Stimulated activated effector memory CD8-positive, alpha-beta T cell treated with anti-CD3 and anti-CD28 coated beads, Interleukin-12 subunit alpha, Interleukin-12 subunit beta, amount 100 ng/mL, for 72 hours (primary cell): Measurements from ENCODE around the gene PLCXD1.
A peak's percentile ranks its signal among the peaks of the same experiment; 100 is the strongest.
"Not testable (repeated sequence)": the region's sequence is repeated elsewhere in the genome, so short reads cannot be mapped to it uniquely, and the experiment has no call there.

ENCODE experiments used
- ATAC-seq: fragments of 150-1000 bp; cut with Tn5 transposase; 2 replicates; pipeline ENCODE4 v1.10.0; 2021
- DNase-seq, 2 donors: peaks; one replicate each; pipeline ENCODE4 v3.0.0; 2021 to 2022; ENCODE audit warnings: low spot score in 2 of 2
- H3K27ac Mint-ChIP-seq: one replicate; pipeline ENCODE4 v1.8.0; 2022; ENCODE audit warnings: mild to moderate bottlenecking, mixed read lengths
- H3K36me3 Mint-ChIP-seq: one replicate; pipeline ENCODE4 v1.8.0; 2022; ENCODE audit warnings: mild to moderate bottlenecking, mixed read lengths
- H3K4me1 Mint-ChIP-seq: one replicate; pipeline ENCODE4 v1.8.0; 2022; ENCODE audit warnings: mixed read lengths
- H3K4me3 Mint-ChIP-seq: one replicate; pipeline ENCODE4 v1.8.0; 2022; ENCODE audit warnings: mild to moderate bottlenecking, mixed read lengths
- H3K9me3 Mint-ChIP-seq: one replicate; pipeline ENCODE4 v1.8.0; 2022; ENCODE audit warnings: mixed read lengths

The PLCXD1 gene

DNA sequence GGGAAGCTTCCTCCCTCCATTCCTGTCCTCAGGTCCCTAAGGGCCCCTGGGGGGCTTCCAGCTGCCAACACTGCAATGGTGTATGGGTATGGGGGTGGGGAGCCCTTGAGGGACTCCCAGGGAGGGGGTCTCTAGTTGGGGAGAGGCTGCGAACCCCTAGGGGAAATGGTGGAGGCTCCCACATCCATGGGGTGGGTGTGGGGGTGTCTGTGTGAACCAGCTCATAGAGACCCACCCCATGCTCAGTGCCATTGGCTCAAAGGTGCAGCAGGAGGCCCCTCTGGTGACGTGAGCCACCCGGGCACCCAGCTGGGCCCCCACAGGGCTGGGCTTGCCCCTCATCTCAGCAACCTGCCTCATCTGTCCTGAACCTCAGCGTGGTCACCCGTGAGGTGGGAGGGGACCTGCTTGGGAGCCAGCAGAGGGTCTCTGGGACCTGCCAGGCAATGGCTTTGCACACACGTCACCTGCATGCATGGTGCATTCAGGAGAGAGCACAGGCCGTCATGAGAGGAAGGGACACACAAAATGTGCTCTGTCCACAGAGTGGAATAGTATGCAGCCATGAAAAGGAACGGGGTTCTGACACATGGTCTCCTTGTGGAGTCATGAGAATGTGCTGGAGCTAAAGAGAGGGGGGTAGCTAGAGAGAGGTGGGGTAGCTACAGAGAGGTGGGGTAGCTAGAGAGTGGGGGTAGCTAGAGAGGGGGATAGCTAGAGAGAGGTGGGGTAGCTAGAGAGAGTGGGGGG, 22.7 kb upstream of the PLCXD1 start:
- Mint-ChIP-seq H3K4me1 (no peaks in the 10 kb centered on the region), H3K27ac (no peak overlapping the region), H3K9me3 (no peaks in the 10 kb centered on the region), H3K4me3 (no peak overlapping the region), H3K36me3 (no peaks in the 10 kb centered on the region)
- ATAC-seq = no peak
- DNase-seq = no peak

- Mint-ChIP-seq H3K9me3 (no peaks in the 10 kb centered on the region), H3K4me1 (no peaks in the 10 kb centered on the region), H3K27ac (peak overlapping the region; percentile 80), H3K36me3 (no peaks in the 10 kb centered on the region), H3K4me3 (no peak overlapping the region)
- ATAC-seq (no peak), DNase-seq (peak in 1 of 2 donors; percentile 53)
These were observed 21.4 kb upstream of the PLCXD1 start for GRCh38 chrX:259692-260355.

- Mint-ChIP-seq H3K36me3 (peaks cover 6% of the 10 kb centered on the region), H3K27ac (no peak overlapping the region), H3K4me1 (no peaks in the 10 kb centered on the region), H3K4me3 (no peak overlapping the region), H3K9me3 (no peaks in the 10 kb centered on the region)
- DNase-seq (no peak), ATAC-seq (no peak)
These were observed 19.8 kb upstream of the PLCXD1 start for GRCh38 chrX:261167-261918.

DNA sequence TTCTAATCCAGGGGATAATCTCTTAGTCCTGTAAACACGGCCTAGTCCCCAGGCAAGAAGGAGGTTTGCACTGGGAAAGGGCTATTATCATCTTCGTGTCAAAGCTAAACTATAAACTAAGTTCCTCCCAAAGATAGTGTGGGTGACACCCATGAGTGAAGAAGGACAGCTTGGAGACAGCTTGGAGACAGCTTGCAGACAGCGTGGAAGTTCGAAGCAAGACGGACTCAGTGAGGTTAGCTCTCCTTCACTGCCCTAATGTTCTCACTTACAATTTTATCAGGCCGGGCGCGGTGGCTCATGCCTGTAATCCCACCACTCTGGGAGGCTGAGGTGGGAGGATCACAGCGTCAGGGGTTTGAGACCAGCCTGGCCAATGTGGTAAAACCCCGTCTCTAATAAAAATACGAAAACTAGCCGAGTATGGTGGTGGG, 19.2 kb upstream of the PLCXD1 start:
- ATAC-seq (no peak), DNase-seq (no peak)
- peaks cover 6% of the 10 kb centered on the region for H3K36me3 Mint-ChIP-seq
- no peak overlapping the region for H3K4me3 Mint-ChIP-seq
- no peaks in the 10 kb centered on the region for H3K9me3 Mint-ChIP-seq
- no peak overlapping the region for H3K27ac Mint-ChIP-seq
- H3K4me1 Mint-ChIP-seq = no peaks in the 10 kb centered on the region

DNA sequence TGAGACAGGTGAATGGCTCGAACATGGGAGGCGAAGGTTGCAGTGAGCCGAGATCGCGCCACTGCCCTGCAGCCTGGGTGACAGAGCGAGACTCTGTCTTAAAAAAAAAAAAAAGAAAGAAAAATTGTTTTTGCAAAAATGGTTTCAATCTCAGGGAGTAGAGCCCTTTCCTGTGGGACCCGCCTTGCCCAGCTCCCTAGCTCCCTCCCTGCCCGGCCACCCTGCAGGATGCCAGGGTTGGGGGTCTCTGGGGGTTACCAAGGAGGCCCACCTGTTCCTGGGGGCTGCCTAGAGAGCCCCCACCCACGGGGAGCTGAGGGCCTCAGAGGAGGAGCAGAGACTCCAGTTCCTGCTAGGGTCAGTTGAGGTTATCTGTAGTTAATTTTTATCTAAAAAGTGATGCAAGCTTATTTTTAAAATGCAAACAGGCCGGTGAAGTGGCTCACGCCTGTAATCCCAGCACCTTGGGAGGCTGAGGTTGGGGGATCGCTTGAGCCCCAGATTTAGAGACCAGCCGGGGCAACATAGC, 18.7 kb upstream of the PLCXD1 start:
- H3K27ac Mint-ChIP-seq = no peak overlapping the region
- no peaks in the 10 kb centered on the region for H3K4me1 Mint-ChIP-seq
- no peak for ATAC-seq

DNA sequence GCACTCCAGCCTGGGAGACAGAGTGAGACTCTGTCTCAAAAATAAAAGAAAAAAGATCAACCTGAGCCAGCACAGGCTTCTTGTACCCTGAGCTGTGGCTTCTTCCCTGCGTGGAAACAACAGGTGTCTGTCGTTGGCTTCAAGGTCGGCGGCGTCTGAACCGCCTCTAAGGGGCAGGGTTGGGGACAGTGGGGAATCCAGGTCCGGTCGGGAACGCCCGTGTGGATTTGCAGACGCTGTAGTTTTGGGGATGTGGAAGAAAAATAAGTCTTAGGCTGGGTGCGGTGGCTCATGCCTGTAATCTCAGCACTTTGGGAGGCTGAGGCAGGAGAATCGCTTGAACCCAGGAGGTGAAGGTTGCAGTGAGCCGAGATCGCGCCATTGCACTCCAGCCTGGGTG, 17.2 kb upstream of the PLCXD1 start:
- not testable (repeated sequence) for H3K4me1 Mint-ChIP-seq, H3K27ac Mint-ChIP-seq, H3K4me3 Mint-ChIP-seq, H3K9me3 Mint-ChIP-seq, H3K36me3 Mint-ChIP-seq, DNase-seq, ATAC-seq

More for the DNA sequence above, 18.7 kb upstream of the PLCXD1 start:
- H3K36me3 Mint-ChIP-seq = peaks cover 6% of the 10 kb centered on the region
- DNase-seq = no peak
- H3K4me3 Mint-ChIP-seq = no peak overlapping the region
- H3K9me3 Mint-ChIP-seq = no peaks in the 10 kb centered on the region

DNA sequence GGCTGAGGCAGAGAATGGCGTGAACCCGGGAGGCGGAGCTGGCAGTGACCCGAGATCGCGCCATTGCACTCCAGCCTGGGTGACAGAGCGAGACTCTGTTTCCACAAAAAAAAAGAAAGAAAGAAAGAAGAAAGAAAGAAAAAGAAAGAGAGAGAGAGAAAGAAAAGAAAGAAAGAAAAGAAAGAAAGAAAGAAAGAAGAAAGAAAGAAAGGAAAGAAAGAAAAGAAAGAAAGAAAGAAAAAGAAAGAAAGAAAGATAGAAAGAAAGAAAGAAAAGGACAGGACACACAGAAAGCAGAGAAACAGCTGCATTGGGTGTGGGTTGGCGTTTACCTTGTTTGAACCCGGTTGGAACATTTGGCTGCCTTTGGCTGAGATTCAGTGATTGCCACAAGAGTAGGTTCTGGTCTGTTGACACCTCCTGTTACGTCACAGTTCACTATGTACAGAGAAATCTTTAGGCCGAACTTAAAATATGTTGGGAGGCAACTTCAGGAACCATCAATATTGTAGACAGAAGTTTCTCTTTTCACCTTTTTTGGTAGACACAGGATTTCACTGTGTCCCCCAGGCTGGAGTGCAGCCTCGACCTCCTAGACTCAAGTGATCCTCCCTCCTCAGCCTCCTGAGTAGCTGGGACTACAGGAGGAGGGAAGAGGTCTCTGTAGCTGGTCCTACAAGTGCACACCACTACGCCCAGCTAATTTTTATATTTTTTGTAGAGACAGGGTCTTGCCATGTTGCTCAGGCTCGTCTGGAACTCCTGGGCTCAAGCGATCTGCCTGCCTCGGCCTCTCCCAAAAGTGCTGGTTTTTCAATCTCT, 16.3 kb upstream of the PLCXD1 start:
- Mint-ChIP-seq H3K9me3 (no peaks in the 10 kb centered on the region), H3K4me3 (no peak overlapping the region), H3K36me3 (peaks cover 6% of the 10 kb centered on the region), H3K27ac (peak overlapping the region; percentile 26), H3K4me1 (no peaks in the 10 kb centered on the region)
- DNase-seq = peak in 1 of 2 donors; percentile 42
- no peak for ATAC-seq

DNA sequence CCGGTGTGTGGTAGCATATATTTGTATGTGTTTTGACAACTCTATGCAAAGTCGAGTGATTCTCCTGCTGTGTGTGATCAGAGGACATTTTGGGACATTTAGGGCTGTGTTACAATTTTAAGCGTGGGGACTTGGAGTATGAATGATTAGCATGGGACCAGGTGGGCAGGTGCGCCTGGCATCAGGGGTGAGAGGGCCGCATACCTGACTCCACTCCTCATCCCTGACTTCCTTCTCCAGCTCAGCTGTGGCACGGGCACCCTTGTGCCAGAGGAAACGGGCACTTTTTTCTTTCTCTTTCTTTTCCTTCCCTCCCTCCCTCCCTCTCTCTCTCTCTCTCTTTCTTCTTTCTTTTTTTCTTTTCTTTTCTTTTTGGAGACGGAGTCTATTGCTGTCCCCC, 15.7 kb upstream of the PLCXD1 start:
- Mint-ChIP-seq H3K4me3 (no peak overlapping the region), H3K36me3 (peaks cover 6% of the 10 kb centered on the region), H3K27ac (peak overlapping the region; percentile 26), H3K9me3 (no peaks in the 10 kb centered on the region), H3K4me1 (no peaks in the 10 kb centered on the region)
- DNase-seq (no peak), ATAC-seq (no peak)

- no peaks in the 10 kb centered on the region for H3K9me3 Mint-ChIP-seq
- ATAC-seq (no peak), DNase-seq (no peak)
These were observed 13.4 kb upstream of the PLCXD1 start for GRCh38 chrX:267771-268261.

DNA sequence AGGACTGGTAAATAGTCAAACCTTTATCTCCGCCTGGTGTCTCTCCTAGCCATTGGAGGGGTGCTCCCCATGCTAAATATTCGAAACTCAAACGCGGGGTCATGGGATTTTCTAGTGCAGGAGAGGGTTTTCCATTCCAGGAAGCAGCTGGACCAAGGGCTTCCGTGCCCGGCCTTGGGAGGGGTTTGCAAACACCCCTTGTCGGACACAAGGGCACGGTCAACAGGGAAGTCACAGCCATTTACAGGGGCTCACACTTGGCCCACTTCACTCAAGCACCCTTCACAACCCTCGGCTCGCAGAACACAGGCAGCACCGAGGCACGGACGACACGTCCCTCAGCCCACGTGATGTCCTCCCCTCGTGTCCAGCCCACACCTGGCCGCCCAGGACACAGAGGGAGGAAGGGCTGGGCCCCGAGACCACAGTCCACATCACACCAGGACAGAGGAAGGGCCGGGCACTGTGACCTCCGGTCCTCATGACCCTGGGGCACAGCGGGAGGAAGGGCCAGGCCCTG, 10.3 kb upstream of the PLCXD1 start:
- ATAC-seq (no peak), DNase-seq (no peak)
- no peak overlapping the region for H3K4me3 Mint-ChIP-seq
- H3K36me3 Mint-ChIP-seq = peaks cover 1% of the 10 kb centered on the region
- H3K4me1 Mint-ChIP-seq = peaks cover 6% of the 10 kb centered on the region
- no peak overlapping the region for H3K27ac Mint-ChIP-seq
- H3K9me3 Mint-ChIP-seq = no peaks in the 10 kb centered on the region

More at GRCh38 chrX:267771-268261, 13.4 kb upstream of the PLCXD1 start:
- no peak overlapping the region for H3K4me3 Mint-ChIP-seq
- no peak overlapping the region for H3K27ac Mint-ChIP-seq
- peaks cover 6% of the 10 kb centered on the region for H3K36me3 Mint-ChIP-seq
- H3K4me1 Mint-ChIP-seq = no peaks in the 10 kb centered on the region

- no peak overlapping the region for H3K27ac Mint-ChIP-seq
- H3K4me1 Mint-ChIP-seq = peaks cover 6% of the 10 kb centered on the region
- no peak for ATAC-seq
- H3K4me3 Mint-ChIP-seq = peak overlapping the region; percentile 77
- H3K9me3 Mint-ChIP-seq = no peaks in the 10 kb centered on the region
- H3K36me3 Mint-ChIP-seq = no peaks in the 10 kb centered on the region
- no peak for DNase-seq
These were observed 6.2 kb upstream of the PLCXD1 start for GRCh38 chrX:274904-275475.

GRCh38 chrX:275476-275966, 5.7 kb upstream of the PLCXD1 start:
- Mint-ChIP-seq H3K4me3 (peak overlapping the region; percentile 77), H3K9me3 (no peaks in the 10 kb centered on the region), H3K27ac (no peak overlapping the region), H3K36me3 (no peaks in the 10 kb centered on the region), H3K4me1 (peaks cover 6% of the 10 kb centered on the region)
- DNase-seq = no peak
- no peak for ATAC-seq

DNA sequence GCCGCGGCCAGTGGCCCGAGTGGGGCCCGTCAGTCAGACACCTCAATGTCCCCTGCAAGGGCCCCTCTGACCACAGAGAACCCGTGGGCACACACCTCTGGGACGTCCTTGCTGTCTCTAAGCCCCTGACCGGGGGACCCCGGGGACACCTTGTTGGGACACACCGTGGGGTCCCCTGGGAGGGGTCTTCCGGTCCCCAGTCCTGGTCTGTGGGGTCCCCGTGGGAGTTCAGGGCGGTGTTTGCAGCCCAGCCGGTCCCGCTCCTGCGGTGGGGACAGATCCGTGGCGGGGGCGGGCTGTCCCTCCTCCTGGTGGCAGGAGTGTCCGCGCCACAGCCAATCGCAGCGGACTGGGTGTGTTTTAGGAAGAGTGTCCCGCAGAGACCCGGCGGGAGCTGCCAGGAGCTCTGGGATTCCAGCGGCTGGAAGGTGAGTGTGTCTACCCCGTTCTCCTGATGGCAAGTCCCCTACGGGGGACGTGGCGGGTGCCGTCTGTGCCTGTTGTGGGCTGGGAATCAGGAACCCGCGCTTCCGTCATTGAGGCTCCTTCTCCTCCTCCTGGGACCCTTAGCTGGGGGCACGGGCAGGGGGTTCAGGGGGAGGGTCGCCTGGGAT, 5.1 kb upstream of the PLCXD1 start:
- DNase-seq = peak; percentile 29 to 79
- Mint-ChIP-seq H3K36me3 (no peaks in the 10 kb centered on the region), H3K9me3 (no peaks in the 10 kb centered on the region), H3K4me3 (peak overlapping the region; percentile 77), H3K27ac (peak overlapping the region; percentile 40), H3K4me1 (peaks cover 6% of the 10 kb centered on the region)
- ATAC-seq = peak; percentile 90
